Activated T-helper 2 cell treated with anti-CD3 and anti-CD28 coated beads, Interferon-gamma antibody, Interleukin-2, Interleukin-4, amounts not matched to agents 10 μg/mL and 5 μg/mL and 100 μg/mL, durations not matched to agents 14 hours and 24 hours and 36 hours (primary cell): Measurements from ENCODE around the gene PANK1. TPM values are rescaled to one million over a fixed set of nuclear protein-coding genes. Genes with fewer than 3 reads are reported as not detected.
"Not testable (repeated sequence)": the region's sequence is repeated elsewhere in the genome, so short reads cannot be mapped to it uniquely, and the experiment has no call there.

Experiments used
- DNase-seq: peaks from one replicate; pipeline ENCODE4 v3.0.0; 2021; ENCODE audit warnings: low spot score
- H3K27ac Mint-ChIP-seq: one replicate; pipeline ENCODE4 v1.8.0; 2021; ENCODE audit warnings: mixed read lengths
- H3K27me3 Mint-ChIP-seq: one replicate; pipeline ENCODE4 v1.8.0; 2021; ENCODE audit warnings: low read depth, mixed read lengths
- H3K36me3 Mint-ChIP-seq: one replicate; pipeline ENCODE4 v1.8.0; 2021; ENCODE audit warnings: low read depth, mixed read lengths
- H3K4me1 Mint-ChIP-seq: one replicate; pipeline ENCODE4 v1.8.0; 2021; ENCODE audit warnings: low read depth, mixed read lengths
- H3K4me3 Mint-ChIP-seq: one replicate; pipeline ENCODE4 v1.8.0; 2021; ENCODE audit warnings: low read depth, mild to moderate bottlenecking, moderate library complexity, mixed read lengths
- H3K9me3 Mint-ChIP-seq: one replicate; pipeline ENCODE4 v1.8.0; 2021; ENCODE audit warnings: mixed read lengths
- intact Hi-C: fragments of 100-400 bp; cut with micrococcal nuclease; formaldehyde crosslinking; loops from one replicate; pipeline ENCODE4 v1.15.1; 2023
- total RNA-seq: library from RNA; stranded (reverse); gene quantifications from 2 replicates; pipeline ENCODE4 v1.2.3, GENCODE V29; 2022

The PANK1 gene
- total RNA-seq, 1 donor from 2014 or later, result 5.7 TPM

- DNase-seq, result no peak
- Mint-ChIP-seq H3K9me3 (no peaks in the 10 kb centered on the region), H3K27me3 (no peaks in the 10 kb centered on the region), H3K27ac (no peak overlapping the region), H3K4me1 (no peaks in the 10 kb centered on the region), H3K4me3 (no peak overlapping the region), H3K36me3 (no peaks in the 10 kb centered on the region)
- intact Hi-C loops, result no loop called here
Measured at GRCh38 chr10:89627830-89628229, 17.2 kb downstream of the PANK1 start.

- H3K4me1 Mint-ChIP-seq, result no peaks in the 10 kb centered on the region
- H3K27ac Mint-ChIP-seq, result no peak overlapping the region
- H3K27me3 Mint-ChIP-seq, result no peaks in the 10 kb centered on the region
- H3K4me3 Mint-ChIP-seq, result no peak overlapping the region
- H3K9me3 Mint-ChIP-seq, result peaks cover 5% of the 10 kb centered on the region
- intact Hi-C loops, result no loop called here
- no peaks in the 10 kb centered on the region for H3K36me3 Mint-ChIP-seq
- DNase-seq, result no peak
Measured at GRCh38 chr10:89625041-89625765, 19.8 kb downstream of the PANK1 start.

GRCh38 chr10:89624020-89624419, 21.0 kb downstream of the PANK1 start:
- no peak for DNase-seq
- intact Hi-C loops, result no loop called here
- Mint-ChIP-seq H3K4me3 (no peak overlapping the region), H3K4me1 (no peaks in the 10 kb centered on the region), H3K27me3 (no peaks in the 10 kb centered on the region), H3K9me3 (peaks cover 9% of the 10 kb centered on the region), H3K27ac (no peak overlapping the region), H3K36me3 (peaks cover 5% of the 10 kb centered on the region)

- H3K36me3 Mint-ChIP-seq, result peaks cover 8% of the 10 kb centered on the region
- intact Hi-C loops, result no loop called here
- peaks cover 2% of the 10 kb centered on the region for H3K4me1 Mint-ChIP-seq
- H3K27ac Mint-ChIP-seq, result no peak overlapping the region
- no peak for DNase-seq
- H3K27me3 Mint-ChIP-seq, result no peaks in the 10 kb centered on the region
- no peak overlapping the region for H3K4me3 Mint-ChIP-seq
- peaks cover 9% of the 10 kb centered on the region for H3K9me3 Mint-ChIP-seq
Measured at GRCh38 chr10:89622151-89622550, 22.9 kb downstream of the PANK1 start.

GRCh38 chr10:89621438-89621837, 23.6 kb downstream of the PANK1 start:
- no peak for DNase-seq
- peaks cover 8% of the 10 kb centered on the region for H3K36me3 Mint-ChIP-seq
- no peak overlapping the region for H3K4me3 Mint-ChIP-seq
- peaks cover 9% of the 10 kb centered on the region for H3K9me3 Mint-ChIP-seq
- intact Hi-C loops, result no loop called here
- H3K4me1 Mint-ChIP-seq, result peaks cover 2% of the 10 kb centered on the region
- no peak overlapping the region for H3K27ac Mint-ChIP-seq
- no peaks in the 10 kb centered on the region for H3K27me3 Mint-ChIP-seq

- H3K4me3 Mint-ChIP-seq, H3K9me3 Mint-ChIP-seq, H3K4me1 Mint-ChIP-seq, intact Hi-C loops, H3K27ac Mint-ChIP-seq, H3K36me3 Mint-ChIP-seq, DNase-seq, H3K27me3 Mint-ChIP-seq: not testable (repeated sequence)
Measured at GRCh38 chr10:89620296-89620695, 24.7 kb downstream of the PANK1 start.

- Mint-ChIP-seq H3K27me3 (no peaks in the 10 kb centered on the region), H3K27ac (no peak overlapping the region), H3K36me3 (peaks cover 9% of the 10 kb centered on the region), H3K9me3 (peaks cover 9% of the 10 kb centered on the region), H3K4me1 (peaks cover 17% of the 10 kb centered on the region), H3K4me3 (no peak overlapping the region)
- no peak for DNase-seq
- intact Hi-C loops, result no loop called here
Measured at GRCh38 chr10:89615824-89616223, 29.2 kb downstream of the PANK1 start.

- peaks cover 23% of the 10 kb centered on the region for H3K4me1 Mint-ChIP-seq
- H3K27ac Mint-ChIP-seq, result no peak overlapping the region
- H3K36me3 Mint-ChIP-seq, result peaks cover 14% of the 10 kb centered on the region
- DNase-seq, result no peak
- H3K9me3 Mint-ChIP-seq, result peaks cover 4% of the 10 kb centered on the region
- no peak overlapping the region for H3K4me3 Mint-ChIP-seq
- H3K27me3 Mint-ChIP-seq, result no peaks in the 10 kb centered on the region
- intact Hi-C loops, result no loop called here
Measured at GRCh38 chr10:89615112-89615511, 29.9 kb downstream of the PANK1 start.

GRCh38 chr10:89613582-89613981, 31.5 kb downstream of the PANK1 start:
- peaks cover 28% of the 10 kb centered on the region for H3K4me1 Mint-ChIP-seq
- H3K36me3 Mint-ChIP-seq, result peaks cover 20% of the 10 kb centered on the region
- intact Hi-C loops, result no loop called here
- H3K9me3 Mint-ChIP-seq, result no peaks in the 10 kb centered on the region
- no peak overlapping the region for H3K4me3 Mint-ChIP-seq
- DNase-seq, result no peak
- H3K27ac Mint-ChIP-seq, result no peak overlapping the region
- H3K27me3 Mint-ChIP-seq, result no peaks in the 10 kb centered on the region

GRCh38 chr10:89611282-89611681, 33.8 kb downstream of the PANK1 start:
- Mint-ChIP-seq H3K4me1 (peaks cover 26% of the 10 kb centered on the region), H3K9me3 (no peaks in the 10 kb centered on the region), H3K27ac (no peak overlapping the region), H3K4me3 (no peak overlapping the region), H3K36me3 (peaks cover 22% of the 10 kb centered on the region), H3K27me3 (no peaks in the 10 kb centered on the region)
- DNase-seq, result no peak
- intact Hi-C loops, result no loop called here

GRCh38 chr10:89609833-89610346, 35.2 kb downstream of the PANK1 start:
- Mint-ChIP-seq H3K27ac (no peak overlapping the region), H3K4me1 (peaks cover 17% of the 10 kb centered on the region), H3K36me3 (peaks cover 22% of the 10 kb centered on the region), H3K4me3 (no peak overlapping the region), H3K9me3 (no peaks in the 10 kb centered on the region), H3K27me3 (no peaks in the 10 kb centered on the region)
- no peak for DNase-seq
- intact Hi-C loops, result loop anchor here (1.0 kb wide), 1 partner anchor 91 kb away; the partner anchor contains the start of gene KIF20B

GRCh38 chr10:89604200-89604599, 40.8 kb downstream of the PANK1 start:
- Mint-ChIP-seq H3K9me3 (no peaks in the 10 kb centered on the region), H3K27ac (no peak overlapping the region), H3K36me3 (peaks cover 12% of the 10 kb centered on the region), H3K4me3 (no peak overlapping the region), H3K4me1 (peaks cover 3% of the 10 kb centered on the region), H3K27me3 (no peaks in the 10 kb centered on the region)
- no peak for DNase-seq
- intact Hi-C loops, result no loop called here

- intact Hi-C loops, result no loop called here
- Mint-ChIP-seq H3K4me1 (peaks cover 3% of the 10 kb centered on the region), H3K27ac (no peak overlapping the region), H3K4me3 (no peak overlapping the region), H3K36me3 (peaks cover 18% of the 10 kb centered on the region), H3K9me3 (no peaks in the 10 kb centered on the region), H3K27me3 (no peaks in the 10 kb centered on the region)
- DNase-seq, result no peak
Measured at GRCh38 chr10:89602919-89603318, 42.1 kb downstream of the PANK1 start.
